ENCODE results near the gene ABHD16A.

- no peak for TF ChIP-seq CTCF (IDR thresholded peaks at IDR 0.05)
- TF ChIP-seq POLR2A (IDR thresholded peaks at IDR 0.05), result no peak
These were observed 41.6 kb downstream of the ABHD16A start for GRCh38 chr6:31661262-31662123.
